Stimulated activated naive CD8-positive, alpha-beta T cell treated with anti-CD3 and anti-CD28 coated beads, Interleukin-15, Interleukin-2, amounts not matched to agents 100 ng/mL and 50 ng/mL, for 24 hours (primary cell): ENCODE measurements around the gene TNFRSF6B.

Experiments used
- H3K27ac Mint-ChIP-seq: one replicate; pipeline ENCODE4 v1.8.0; 2021; ENCODE audit warnings: mild to moderate bottlenecking, mixed read lengths
- H3K27me3 Mint-ChIP-seq: one replicate; pipeline ENCODE4 v1.8.0; 2021; ENCODE audit warnings: mixed read lengths
- H3K36me3 Mint-ChIP-seq: one replicate; pipeline ENCODE4 v1.8.0; 2021; ENCODE audit warnings: low read depth, mixed read lengths
- H3K4me1 Mint-ChIP-seq: one replicate; pipeline ENCODE4 v1.8.0; 2021; ENCODE audit warnings: low read depth, mixed read lengths
- H3K4me3 Mint-ChIP-seq: one replicate; pipeline ENCODE4 v1.8.0; 2021; ENCODE audit warnings: mild to moderate bottlenecking, mixed read lengths
- H3K9me3 Mint-ChIP-seq: one replicate; pipeline ENCODE4 v1.8.0; 2021; ENCODE audit warnings: mixed read lengths

TNFRSF6B gene

DNA sequence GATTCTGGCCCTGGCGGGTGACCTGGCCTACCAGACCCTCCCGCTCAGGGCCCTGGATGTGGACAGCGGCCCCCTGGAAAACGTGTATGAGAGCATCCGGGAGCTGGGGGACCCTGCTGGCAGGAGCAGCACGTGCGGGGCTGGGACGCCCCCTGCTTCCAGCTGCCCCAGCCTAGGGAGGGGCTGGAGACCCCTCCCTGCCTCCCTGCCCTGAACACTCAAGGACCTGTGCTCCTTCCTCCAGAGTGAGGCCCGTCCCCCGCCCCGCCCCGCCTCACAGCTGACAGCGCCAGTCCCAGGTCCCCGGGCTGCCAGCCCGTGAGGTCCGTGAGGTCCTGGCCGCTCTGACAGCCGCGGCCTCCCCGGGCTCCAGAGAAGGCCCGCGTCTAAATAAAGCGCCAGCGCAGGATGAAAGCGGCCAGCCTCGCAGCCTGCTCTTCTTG, 42.3 kb downstream of the TNFRSF6B start:
- Mint-ChIP-seq H3K27me3 (no peaks in the 10 kb centered on the region), H3K36me3 (peaks cover 4% of the 10 kb centered on the region), H3K27ac (no peak overlapping the region), H3K4me3 (no peak overlapping the region), H3K4me1 (peaks cover 25% of the 10 kb centered on the region), H3K9me3 (no peaks in the 10 kb centered on the region)

DNA sequence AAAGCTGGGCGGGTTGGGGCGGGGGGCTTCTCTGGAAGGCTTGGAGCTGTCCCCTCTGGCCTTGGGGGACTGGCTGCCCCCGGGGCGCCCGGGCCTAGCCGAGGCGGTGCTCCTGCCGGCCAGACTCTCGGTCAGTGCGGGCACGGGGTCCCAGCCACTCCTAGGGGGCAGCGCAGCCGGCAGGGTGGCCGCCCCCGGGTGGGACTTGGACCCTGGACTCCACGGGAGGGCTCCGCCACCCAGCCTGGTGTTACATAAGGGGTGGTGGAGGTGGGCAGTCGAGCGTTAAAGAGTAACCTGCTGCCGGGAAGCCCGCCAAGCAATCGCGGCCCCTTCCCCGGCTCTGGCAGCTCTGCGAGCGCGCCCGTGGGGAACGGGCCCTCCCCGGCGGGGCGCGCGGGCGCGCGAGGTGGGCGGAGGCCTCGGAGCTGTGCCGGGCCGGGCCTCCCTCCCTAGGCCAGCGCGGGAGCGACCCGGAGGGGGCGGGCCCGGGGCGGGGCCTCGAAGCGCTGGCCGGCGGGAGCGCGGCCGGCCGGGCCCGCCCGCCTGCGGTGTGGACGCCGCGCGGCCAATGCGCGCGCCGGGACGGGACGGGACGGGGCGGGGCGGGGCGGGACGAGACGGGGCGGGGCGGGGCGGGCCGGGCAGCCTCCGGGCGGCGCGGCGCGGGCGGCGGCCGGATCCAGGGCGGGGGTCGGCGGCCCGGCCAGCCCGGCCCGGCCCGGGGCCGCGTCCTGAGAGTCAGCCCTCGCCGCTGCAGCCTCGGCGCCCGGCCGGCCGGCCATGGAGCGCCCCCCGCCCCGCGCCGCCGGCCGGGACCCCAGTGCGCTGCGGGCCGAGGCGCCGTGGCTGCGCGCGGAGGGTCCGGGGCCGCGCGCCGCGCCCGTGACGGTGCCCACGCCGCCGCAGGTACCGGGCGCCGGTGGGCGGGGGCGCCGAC, 42.9 kb downstream of the TNFRSF6B start, which contains the start of gene SLC2A4RG:
Gene SLC2A4RG, plus strand, starts transcription at position 647 of the 940 bp plus-strand sequence. Its CDS starts 137 bp downstream, at position 784.
- Mint-ChIP-seq H3K27ac (no peak within 1 kb of the TSS), H3K36me3 (peaks cover 4% of the 10 kb centered on the region), H3K4me3 (no peak within 1 kb of the TSS), H3K4me1 (peaks cover 20% of the 10 kb centered on the region), H3K27me3 (no peaks in the 10 kb centered on the region), H3K9me3 (no peaks in the 10 kb centered on the region)

DNA sequence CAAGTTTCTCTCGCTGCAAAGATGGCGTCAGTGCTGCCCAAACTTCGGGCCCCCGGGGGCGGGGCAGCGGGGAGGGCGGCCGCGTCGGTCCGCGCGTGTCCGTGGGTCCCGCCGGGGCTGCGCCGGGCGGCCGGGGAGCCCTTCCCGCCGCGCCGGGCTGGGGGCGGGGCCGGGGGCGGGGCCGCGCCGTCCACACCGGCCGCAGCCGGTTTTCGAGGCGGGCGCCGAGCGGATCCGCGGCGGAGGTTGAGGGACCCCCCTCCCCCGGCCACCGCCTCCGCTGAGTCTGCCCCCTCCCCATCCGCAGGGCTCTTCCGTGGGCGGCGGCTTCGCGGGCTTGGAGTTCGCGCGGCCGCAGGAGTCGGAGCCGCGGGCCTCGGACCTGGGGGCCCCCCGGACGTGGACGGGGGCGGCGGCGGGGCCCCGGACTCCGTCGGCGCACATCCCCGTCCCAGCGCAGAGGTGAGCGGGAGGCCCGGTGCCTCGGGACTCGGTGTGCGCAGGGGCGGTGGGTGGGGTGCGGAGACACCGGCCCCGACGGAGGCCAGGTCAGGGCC, 43.7 kb downstream of the TNFRSF6B start:
- Mint-ChIP-seq H3K9me3 (no peaks in the 10 kb centered on the region), H3K4me1 (peaks cover 20% of the 10 kb centered on the region), H3K36me3 (peaks cover 4% of the 10 kb centered on the region), H3K4me3 (no peak overlapping the region), H3K27me3 (no peaks in the 10 kb centered on the region), H3K27ac (no peak overlapping the region)

DNA sequence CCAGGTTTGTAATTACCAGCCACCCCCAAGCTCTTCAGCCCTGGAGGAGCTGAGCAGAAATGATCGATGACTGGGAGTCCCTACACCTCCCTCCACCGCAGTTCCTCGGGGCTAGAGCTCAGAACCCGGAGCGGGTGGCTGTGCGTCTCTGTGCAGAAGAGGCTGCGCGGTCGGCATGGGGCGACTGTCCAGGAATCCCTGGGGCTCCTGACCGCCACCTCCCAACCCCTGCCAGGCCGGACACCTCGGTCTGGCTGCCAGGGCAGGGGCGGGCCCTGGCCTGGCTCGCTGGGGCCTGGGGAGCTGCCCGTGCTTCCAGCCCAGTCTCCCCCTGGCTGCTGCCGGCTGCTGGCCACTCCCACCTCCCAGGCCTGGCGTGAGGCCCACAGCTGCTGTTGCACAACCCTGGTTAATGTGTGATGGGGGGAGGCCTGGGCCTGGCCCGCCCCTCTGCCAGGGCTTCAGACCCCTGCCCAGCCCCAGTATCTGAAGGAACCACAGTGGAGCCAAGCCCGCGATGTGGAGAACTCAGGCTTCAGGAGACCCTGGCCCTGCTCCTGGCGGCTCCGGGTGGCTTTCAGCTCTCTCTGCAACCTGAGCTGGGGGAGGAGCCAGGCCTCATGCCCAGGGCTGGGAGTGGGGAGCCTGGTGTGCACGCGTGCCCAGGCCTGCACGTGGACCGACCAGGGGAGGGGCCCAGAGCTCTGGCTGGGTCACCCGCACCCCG, 44.3 kb downstream of the TNFRSF6B start:
- H3K36me3 Mint-ChIP-seq = peaks cover 4% of the 10 kb centered on the region
- H3K27me3 Mint-ChIP-seq = no peaks in the 10 kb centered on the region
- H3K9me3 Mint-ChIP-seq = no peaks in the 10 kb centered on the region
- H3K4me1 Mint-ChIP-seq = peaks cover 15% of the 10 kb centered on the region
- no peak overlapping the region for H3K4me3 Mint-ChIP-seq
- H3K27ac Mint-ChIP-seq = no peak overlapping the region

DNA sequence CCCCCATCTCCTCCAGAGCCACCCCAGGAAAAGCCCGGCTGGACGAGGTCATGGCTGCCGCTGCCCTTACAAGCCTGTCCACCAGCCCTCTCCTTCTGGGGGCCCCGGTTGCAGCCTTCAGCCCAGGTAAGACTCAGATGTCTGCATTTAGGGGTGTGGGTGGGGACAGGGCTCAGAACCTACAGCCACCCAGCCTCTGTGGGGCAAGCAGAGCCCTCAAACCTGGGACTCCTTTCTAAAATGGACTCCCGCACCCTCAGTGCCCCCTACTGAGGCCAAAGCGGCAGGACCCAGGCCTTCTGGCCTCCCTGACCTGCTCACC, 44.9 kb downstream of the TNFRSF6B start:
- Mint-ChIP-seq H3K27ac (no peak overlapping the region), H3K36me3 (no peaks in the 10 kb centered on the region), H3K4me1 (peaks cover 9% of the 10 kb centered on the region), H3K4me3 (no peak overlapping the region), H3K27me3 (no peaks in the 10 kb centered on the region), H3K9me3 (no peaks in the 10 kb centered on the region)

DNA sequence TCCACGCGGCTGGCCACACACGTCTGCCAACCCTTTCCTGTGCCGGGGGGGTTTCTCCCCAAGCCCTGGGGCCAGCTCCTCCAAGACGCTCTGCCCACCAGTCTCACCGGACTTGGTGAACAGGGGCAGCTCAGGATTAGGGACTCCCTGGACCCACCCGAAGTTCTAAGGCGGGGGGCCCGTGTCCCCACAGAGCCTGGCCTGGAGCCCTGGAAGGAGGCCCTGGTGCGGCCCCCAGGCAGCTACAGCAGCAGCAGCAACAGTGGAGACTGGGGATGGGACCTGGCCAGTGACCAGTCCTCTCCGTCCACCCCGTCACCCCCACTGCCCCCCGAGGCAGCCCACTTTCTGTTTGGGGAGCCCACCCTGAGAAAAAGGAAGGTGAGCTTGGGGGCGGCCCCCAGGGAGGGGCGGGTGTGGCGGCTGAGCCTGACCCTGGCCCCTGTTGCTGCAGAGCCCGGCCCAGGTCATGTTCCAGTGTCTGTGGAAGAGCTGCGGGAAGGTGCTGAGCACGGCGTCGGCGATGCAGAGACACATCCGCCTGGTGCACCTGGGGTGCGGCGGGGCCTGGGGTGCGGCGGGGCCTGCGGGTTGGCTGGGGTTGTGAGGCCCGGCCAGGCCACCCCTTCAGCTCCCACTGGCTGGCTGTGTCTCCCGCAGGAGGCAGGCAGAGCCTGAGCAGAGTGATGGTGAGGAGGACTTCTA, 45.4 kb downstream of the TNFRSF6B start:
- no peaks in the 10 kb centered on the region for H3K36me3 Mint-ChIP-seq
- H3K27ac Mint-ChIP-seq = no peak overlapping the region
- H3K27me3 Mint-ChIP-seq = no peaks in the 10 kb centered on the region
- H3K9me3 Mint-ChIP-seq = no peaks in the 10 kb centered on the region
- H3K4me1 Mint-ChIP-seq = peaks cover 4% of the 10 kb centered on the region
- no peak overlapping the region for H3K4me3 Mint-ChIP-seq

DNA sequence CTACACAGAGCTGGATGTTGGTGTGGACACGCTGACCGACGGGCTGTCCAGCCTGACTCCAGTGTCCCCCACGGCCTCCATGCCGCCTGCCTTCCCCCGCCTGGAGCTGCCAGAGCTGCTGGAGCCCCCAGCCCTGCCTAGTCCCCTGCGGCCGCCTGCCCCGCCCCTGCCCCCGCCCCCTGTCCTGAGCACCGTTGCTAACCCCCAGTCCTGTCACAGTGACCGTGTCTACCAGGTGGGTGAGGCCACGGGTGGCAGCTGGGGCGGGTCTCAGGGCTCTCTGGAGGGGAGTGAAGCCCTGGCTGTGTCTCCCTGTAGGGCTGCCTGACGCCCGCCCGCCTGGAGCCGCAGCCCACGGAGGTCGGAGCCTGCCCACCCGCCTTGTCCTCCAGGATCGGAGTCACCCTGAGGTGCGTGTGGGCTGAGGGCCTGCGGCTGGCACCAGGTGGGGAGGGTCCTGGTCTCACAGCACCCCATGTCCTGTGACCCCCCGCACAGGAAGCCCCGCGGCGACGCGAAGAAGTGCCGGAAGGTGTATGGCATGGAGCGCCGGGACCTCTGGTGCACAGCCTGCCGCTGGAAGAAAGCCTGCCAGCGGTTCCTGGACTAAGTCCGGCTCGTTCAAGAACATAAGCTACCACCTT, 46.1 kb downstream of the TNFRSF6B start:
- H3K27ac Mint-ChIP-seq = no peak overlapping the region
- H3K4me3 Mint-ChIP-seq = no peak overlapping the region
- no peaks in the 10 kb centered on the region for H3K36me3 Mint-ChIP-seq
- no peaks in the 10 kb centered on the region for H3K27me3 Mint-ChIP-seq
- H3K4me1 Mint-ChIP-seq = no peaks in the 10 kb centered on the region
- no peaks in the 10 kb centered on the region for H3K9me3 Mint-ChIP-seq

DNA sequence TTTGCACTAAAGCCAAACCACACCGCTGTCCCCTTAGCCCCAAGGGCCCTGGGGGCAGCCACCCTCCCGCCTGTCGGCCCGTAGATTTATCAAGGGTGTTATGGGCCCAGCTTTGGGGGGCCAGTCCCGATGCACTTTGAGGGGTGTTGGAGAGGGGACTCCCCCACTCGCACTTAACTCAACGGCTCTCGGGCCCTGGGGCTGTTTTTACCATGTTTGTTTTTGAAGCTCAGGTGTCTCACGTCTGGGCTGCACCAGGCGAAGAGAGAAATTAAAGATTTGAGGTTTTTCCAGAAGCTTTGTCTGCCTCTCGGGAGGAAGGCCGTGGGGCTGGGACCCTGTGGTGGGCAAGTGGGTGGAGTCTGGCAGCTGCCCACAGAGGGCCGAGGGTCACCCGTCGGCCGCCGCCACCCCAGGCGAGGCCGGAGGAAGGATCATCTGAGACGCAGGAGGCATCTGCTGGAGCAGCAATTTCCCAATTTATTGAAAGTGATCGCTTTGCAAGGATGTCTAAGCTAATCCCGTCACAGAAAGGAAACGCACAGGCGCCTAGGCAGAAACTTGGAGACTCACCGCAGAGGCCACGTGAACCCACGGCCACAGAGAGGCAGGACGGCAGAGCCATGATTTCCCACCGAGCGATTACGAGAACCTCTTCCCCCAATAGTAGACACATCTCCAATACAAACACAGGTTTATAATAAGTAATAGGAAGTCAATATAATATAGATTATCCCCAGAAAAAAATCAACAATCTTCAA, 46.9 kb downstream of the TNFRSF6B start:
- no peaks in the 10 kb centered on the region for H3K27me3 Mint-ChIP-seq
- H3K4me3 Mint-ChIP-seq = no peak overlapping the region
- no peaks in the 10 kb centered on the region for H3K4me1 Mint-ChIP-seq
- no peaks in the 10 kb centered on the region for H3K36me3 Mint-ChIP-seq
- H3K27ac Mint-ChIP-seq = no peak overlapping the region
- H3K9me3 Mint-ChIP-seq = no peaks in the 10 kb centered on the region

DNA sequence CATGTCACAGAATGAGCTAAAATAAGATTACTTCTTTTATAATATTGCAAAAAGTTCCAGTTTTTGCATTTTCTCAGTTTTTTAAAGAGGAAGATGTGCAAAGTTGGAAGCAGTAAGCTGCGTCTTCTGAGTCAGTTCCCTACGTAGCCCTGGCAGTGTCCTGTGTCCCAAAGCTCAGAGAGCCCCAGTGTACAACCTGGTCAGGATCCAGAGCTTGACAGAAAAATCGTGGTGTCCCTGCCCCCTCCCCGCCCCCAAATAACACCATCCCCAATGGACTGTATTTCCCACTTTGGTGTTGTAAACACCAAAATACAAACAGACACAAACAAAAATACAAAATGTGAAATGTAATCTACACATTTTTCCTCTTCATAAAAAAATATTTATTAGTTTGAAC, 47.7 kb downstream of the TNFRSF6B start:
- H3K36me3 Mint-ChIP-seq = no peaks in the 10 kb centered on the region
- H3K9me3 Mint-ChIP-seq = no peaks in the 10 kb centered on the region
- no peaks in the 10 kb centered on the region for H3K4me1 Mint-ChIP-seq
- no peaks in the 10 kb centered on the region for H3K27me3 Mint-ChIP-seq
- H3K27ac Mint-ChIP-seq = no peak overlapping the region
- H3K4me3 Mint-ChIP-seq = no peak overlapping the region

DNA sequence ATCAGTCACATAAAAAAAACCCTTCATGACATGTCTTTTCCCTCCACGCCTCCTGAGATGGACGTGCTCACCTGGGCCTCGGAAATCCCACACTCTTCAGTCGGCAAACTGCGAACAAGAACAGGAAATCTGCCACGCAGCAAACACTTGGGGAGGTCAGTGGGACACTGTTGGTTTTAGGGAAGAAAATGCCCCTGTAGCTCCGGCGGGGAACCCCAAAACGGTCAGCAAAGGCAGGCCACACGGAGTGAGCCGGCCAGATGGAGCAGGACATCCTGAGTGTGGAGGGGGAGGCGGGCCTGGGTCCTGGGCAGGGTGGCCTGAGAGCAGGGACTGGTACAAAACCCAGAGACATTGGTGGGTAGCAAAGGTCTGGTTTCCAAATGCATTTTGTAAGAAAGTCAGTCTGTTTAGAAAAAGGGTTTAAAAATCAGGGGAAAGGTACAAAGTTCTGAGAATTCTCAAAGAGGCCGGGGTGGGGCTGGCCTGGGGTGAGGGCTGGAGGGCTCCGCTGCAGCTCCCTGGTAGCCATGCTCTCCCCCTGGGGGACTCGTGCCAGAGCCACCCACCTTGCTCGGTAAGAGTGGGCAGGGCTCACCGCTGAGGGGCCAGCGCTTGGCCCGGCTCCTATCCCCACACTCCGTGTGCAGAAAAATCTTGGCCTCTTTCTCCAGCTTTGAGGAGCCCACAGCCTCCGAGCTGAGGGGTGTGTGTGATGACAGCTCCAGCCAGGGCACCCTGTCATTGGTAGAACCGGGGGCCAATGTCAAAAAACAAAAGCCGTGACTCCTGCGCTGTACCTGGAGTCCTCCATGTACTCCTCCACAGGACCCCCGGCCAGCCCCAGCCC, 48.3 kb downstream of the TNFRSF6B start:
- Mint-ChIP-seq H3K9me3 (no peaks in the 10 kb centered on the region), H3K36me3 (no peaks in the 10 kb centered on the region), H3K27ac (no peak overlapping the region), H3K4me1 (no peaks in the 10 kb centered on the region), H3K27me3 (no peaks in the 10 kb centered on the region), H3K4me3 (no peak overlapping the region)

DNA sequence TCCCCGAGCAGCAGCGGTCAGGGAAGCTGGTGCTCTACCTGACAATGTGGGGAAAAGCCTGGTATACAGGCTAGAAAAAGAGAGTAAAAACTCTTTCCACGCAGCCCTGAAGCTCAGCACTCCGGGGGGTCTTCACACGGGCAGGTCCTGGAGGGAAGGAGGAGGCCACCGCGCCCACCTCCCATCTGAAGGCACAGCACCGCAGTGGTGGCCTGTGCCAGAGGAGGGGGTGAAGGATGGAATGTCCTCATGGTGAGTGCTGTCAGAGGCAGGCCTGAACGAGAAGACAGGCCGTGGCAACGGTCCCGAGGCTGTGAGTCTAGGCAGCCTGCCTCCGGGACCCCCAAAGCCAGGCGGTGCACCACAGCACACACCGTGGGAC, 49.0 kb downstream of the TNFRSF6B start:
- no peaks in the 10 kb centered on the region for H3K9me3 Mint-ChIP-seq
- H3K36me3 Mint-ChIP-seq = no peaks in the 10 kb centered on the region
- no peaks in the 10 kb centered on the region for H3K27me3 Mint-ChIP-seq
- H3K27ac Mint-ChIP-seq = no peak overlapping the region
- H3K4me1 Mint-ChIP-seq = no peaks in the 10 kb centered on the region
- H3K4me3 Mint-ChIP-seq = no peak overlapping the region

DNA sequence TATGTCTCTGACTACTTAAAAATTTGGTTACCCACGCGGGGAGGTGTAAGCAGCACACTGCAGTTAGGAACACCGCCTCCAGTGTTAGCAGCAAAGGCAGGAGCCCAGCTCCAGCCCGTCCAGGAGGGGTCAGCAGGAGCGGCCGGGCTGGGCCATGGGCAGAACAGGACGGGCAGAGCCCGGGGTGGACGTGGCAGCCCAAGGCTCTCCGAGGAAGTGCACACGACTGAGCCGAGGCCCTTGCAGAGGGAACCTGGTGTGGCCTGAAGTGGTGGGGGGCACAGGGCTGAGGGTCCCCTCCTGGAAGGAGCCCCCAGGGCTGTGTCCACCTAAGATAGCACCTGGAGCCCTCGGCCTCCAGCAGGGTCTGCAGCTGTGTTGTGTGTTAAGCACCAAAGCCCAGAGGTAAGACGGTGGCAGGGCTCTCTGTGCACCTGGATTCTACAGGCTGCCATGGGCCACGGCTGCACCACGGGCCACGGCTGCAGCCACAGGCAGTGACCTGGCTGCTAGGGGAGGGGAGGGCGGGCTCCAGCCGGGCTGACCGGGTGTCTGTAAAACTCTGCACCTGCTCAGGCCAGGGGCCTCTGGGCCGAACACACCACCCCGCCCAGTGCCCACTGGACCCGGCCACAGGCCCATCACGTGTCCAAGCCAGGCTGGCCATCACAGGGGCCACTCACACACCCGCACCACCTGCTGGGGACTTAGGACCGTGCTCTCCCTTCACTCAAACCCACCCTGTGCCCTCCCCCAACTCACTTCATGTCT, 49.7 kb downstream of the TNFRSF6B start:
- no peaks in the 10 kb centered on the region for H3K9me3 Mint-ChIP-seq
- H3K4me3 Mint-ChIP-seq = no peak overlapping the region
- no peak overlapping the region for H3K27ac Mint-ChIP-seq
- no peaks in the 10 kb centered on the region for H3K36me3 Mint-ChIP-seq
- H3K27me3 Mint-ChIP-seq = no peaks in the 10 kb centered on the region
- peaks cover 5% of the 10 kb centered on the region for H3K4me1 Mint-ChIP-seq
